H1 (cell line): ENCODE results near the gene GNAQ.

Experiments used
- CHD2 ChIP-seq: IDR thresholded peaks from 2 replicates; pipeline ENCODE4 v1.6.1; 2012; ENCODE audit warnings: low read length, improper control_type of control experiment
- CTCF ChIP-seq, 3 experiments: IDR thresholded peaks; 1 replicate in 2 of 3; 2 replicates in 1 of 3; pipeline versions ENCODE4 v1.5.1 to v1.6.1; 2011; ENCODE audit warnings: low read length in 3 of 3, mild to moderate bottlenecking in 3 of 3, inconsistent platforms in 2 of 3, low read depth in 1 of 3, moderate library complexity in 1 of 3; ENCODE audit not compliant: insufficient read depth in 1 of 3; ENCODE audit errors: control extremely low read depth in 1 of 3
- EP300 ChIP-seq, 2 experiments: IDR thresholded peaks; 1 replicate in 1 of 2; 2 replicates in 1 of 2; pipeline ENCODE4 v1.6.1; 2011 to 2012; ENCODE audit warnings: low read depth in 2 of 2, low read length in 2 of 2, mild to moderate bottlenecking in 2 of 2, borderline replicate concordance in 1 of 2, inconsistent platforms in 1 of 2, moderate library complexity in 1 of 2
- EZH2 ChIP-seq: fragments of 200-600 bp; sonication (generic); IDR thresholded peaks from 2 replicates; pipeline ENCODE4 v1.7.1; 2012; ENCODE audit warnings: low read depth, mild to moderate bottlenecking, moderate library complexity, low read length, inconsistent platforms; ENCODE audit not compliant: severe bottlenecking
- MAX ChIP-seq: IDR thresholded peaks from 2 replicates; pipeline ENCODE4 v1.6.1; 2012; ENCODE audit warnings: inconsistent platforms
- NRF1 ChIP-seq: IDR thresholded peaks from 2 replicates; pipeline ENCODE4 v1.6.1; 2011; ENCODE audit warnings: mild to moderate bottlenecking, low read depth, low read length, improper control_type of control experiment
- POLR2A ChIP-seq, 2 experiments: IDR thresholded peaks; 1 replicate in 1 of 2; 2 replicates in 1 of 2; pipeline ENCODE4 v1.6.1; 2011; ENCODE audit warnings: low read depth in 2 of 2, low read length in 2 of 2, mild to moderate bottlenecking in 2 of 2; ENCODE audit errors: control extremely low read depth in 1 of 2
- RAD21 ChIP-seq, 2 experiments: IDR thresholded peaks in 1 of 2; conservative IDR thresholded peaks in 1 of 2; 2 replicates each; pipeline ENCODE4 v1.6.1; 2011; ENCODE audit warnings: low read depth in 2 of 2, low read length in 2 of 2, improper control_type of control experiment in 1 of 2, inconsistent platforms in 1 of 2, mild to moderate bottlenecking in 1 of 2, moderate library complexity in 1 of 2
- RBBP5 ChIP-seq: IDR thresholded peaks from 2 replicates; pipeline ENCODE4 v1.7.1; 2012; ENCODE audit warnings: low read depth, mild to moderate bottlenecking, inconsistent platforms, low read length, moderate library complexity, borderline replicate concordance
- SIN3A ChIP-seq, 2 experiments: IDR thresholded peaks in 1 of 2; conservative IDR thresholded peaks in 1 of 2; 2 replicates each; pipeline ENCODE4 v1.6.1; 2011 to 2012; ENCODE audit warnings: low read length in 2 of 2, improper control_type of control experiment in 1 of 2, low read depth in 1 of 2, mild to moderate bottlenecking in 1 of 2
- TCF12 ChIP-seq: IDR thresholded peaks from 2 replicates; pipeline ENCODE4 v1.6.1; 2011; ENCODE audit warnings: low read depth, mild to moderate bottlenecking, low read length
- TEAD4 ChIP-seq: IDR thresholded peaks from 2 replicates; pipeline ENCODE4 v1.6.1; 2012; ENCODE audit warnings: low read depth, low read length, inconsistent platforms, mixed read lengths
- ZNF274 ChIP-seq: IDR thresholded peaks from 2 replicates; pipeline ENCODE4 v1.7.0; 2012; ENCODE audit warnings: low read length, borderline replicate concordance; ENCODE audit errors: extremely low read depth
- TF ChIP-seq, protein P1 (sequence below): IDR thresholded peaks from 2 replicates; pipeline ENCODE4 v1.6.1; 2011; ENCODE audit warnings: low read depth, mild to moderate bottlenecking, low read length; ENCODE audit not compliant: insufficient read depth

DNA sequence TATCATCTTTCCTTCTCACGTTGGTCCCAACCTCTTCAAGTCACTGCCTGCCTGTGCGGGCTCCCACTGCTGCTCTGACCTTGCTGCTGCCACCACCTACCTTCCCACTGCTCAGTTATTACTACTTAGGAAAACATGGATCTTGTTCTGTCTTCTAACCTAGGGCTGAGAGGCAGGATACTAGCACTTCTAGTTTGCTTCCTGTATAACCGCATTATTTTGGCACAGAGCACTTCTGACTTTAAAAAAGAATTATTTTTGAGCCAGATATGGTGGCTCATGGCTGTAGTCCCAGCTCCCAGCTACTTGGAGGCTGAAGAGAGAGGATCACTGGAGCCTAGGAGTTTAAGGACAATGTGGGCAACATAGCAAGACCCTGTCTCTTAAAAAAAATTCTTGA is 248.1 kb downstream of the GNAQ start:
- TF ChIP-seq RBBP5: no peak
- no peak for TF ChIP-seq EP300 (IDR thresholded peaks at IDR 0.05; ENCODE audit: borderline replicate concordance in 1 of 2, low read depth in 2 of 2, low read length in 2 of 2)
- no peak for TF ChIP-seq TEAD4
- TF ChIP-seq MAX: no peak
- TF ChIP-seq, protein P1, sequence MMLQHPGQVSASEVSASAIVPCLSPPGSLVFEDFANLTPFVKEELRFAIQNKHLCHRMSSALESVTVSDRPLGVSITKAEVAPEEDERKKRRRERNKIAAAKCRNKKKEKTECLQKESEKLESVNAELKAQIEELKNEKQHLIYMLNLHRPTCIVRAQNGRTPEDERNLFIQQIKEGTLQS: no peak
- no peak for TF ChIP-seq EZH2
- TF ChIP-seq CTCF (IDR thresholded peaks at IDR 0.05; ENCODE audit: control extremely low read depth in 1 of 3, insufficient read depth in 1 of 3, low read depth in 1 of 3, low read length in 3 of 3): no peak
- no peak for TF ChIP-seq CHD2
- TF ChIP-seq POLR2A (IDR thresholded peaks at IDR 0.05; ENCODE audit: control extremely low read depth in 1 of 2, low read depth in 2 of 2, low read length in 2 of 2): no peak
- no peak for TF ChIP-seq RAD21 (IDR thresholded peaks at IDR 0.05 in 1 of 2, conservative IDR thresholded peaks at IDR 0.05 in 1 of 2; ENCODE audit: low read depth in 2 of 2, low read length in 2 of 2)
- TF ChIP-seq NRF1: no peak
- TF ChIP-seq ZNF274: no peak
- TF ChIP-seq SIN3A (conservative IDR thresholded peaks at IDR 0.05 in 1 of 2, IDR thresholded peaks at IDR 0.05 in 1 of 2; ENCODE audit: low read depth in 1 of 2, low read length in 2 of 2): no peak
- no peak for TF ChIP-seq TCF12
